ENCODE results near the gene CAPZA1. TPM values are rescaled to one million over a fixed set of nuclear protein-coding genes. Genes with fewer than 3 reads are reported as not detected.
"Not testable (repeated sequence)": the region's sequence is repeated elsewhere in the genome, so short reads cannot be mapped to it uniquely, and the experiment has no call there.

CAPZA1 gene
- total and polyA plus RNA-seq, 7 donors: 14.8 to 73.3 (median 35.0) TPM

GRCh38 chr1:112637254-112638109, 17.9 kb downstream of the CAPZA1 start:
- no peaks in the 10 kb centered on the region for H3K9me3 ChIP-seq
- H3K36me3 ChIP-seq (ENCODE audit: insufficient read depth in 1 of 2, low read depth in 1 of 2): no peaks in the 10 kb centered on the region
- 71 to 89% (median 85%) methylated on average over 4 of the region's 4 CpGs for WGBS, 3 donors
- peak overlapping the region; percentile 33 for H3K27ac ChIP-seq
- DNase-seq (no peak), ATAC-seq (peak in 2 of 4 donors; percentile 53 to 61)
- peaks cover 47% of the 10 kb centered on the region for H3K4me1 ChIP-seq
- H3K27me3 ChIP-seq (ENCODE audit: insufficient read depth in 3 of 3, low read length in 2 of 3): no peaks in the 10 kb centered on the region
- TF ChIP-seq CTCF (IDR thresholded peaks at IDR 0.05): no peak
- no peak overlapping the region for H3K4me3 ChIP-seq
- intact Hi-C loops (cut with DNase I): loop anchor here in 1 of 2 donors (2.0 kb wide), 1 partner anchor 17 kb away; no protein-coding TSS in a partner anchor

- Histone ChIP-seq H3K9me3 (no peaks in the 10 kb centered on the region), H3K4me1 (peaks cover 43% of the 10 kb centered on the region), H3K27ac (peak overlapping the region; percentile 33), H3K27me3 (ENCODE audit: insufficient read depth in 3 of 3, low read length in 2 of 3) (no peaks in the 10 kb centered on the region), H3K4me3 (no peak overlapping the region), H3K36me3 (ENCODE audit: insufficient read depth in 1 of 2, low read depth in 1 of 2) (no peaks in the 10 kb centered on the region)
- 69 to 91% (median 80%) methylated on average over 1 of the region's 1 CpG for WGBS, 3 donors
- DNase-seq (no peak), ATAC-seq (peak in 1 of 4 donors; percentile 34)
- TF ChIP-seq CTCF (IDR thresholded peaks at IDR 0.05): no peak
- intact Hi-C loops (cut with DNase I): loop anchor here in 1 of 2 donors (2.0 kb wide), 1 partner anchor 17 kb away; no protein-coding TSS in a partner anchor
Observed at GRCh38 chr1:112638110-112638428, 18.4 kb downstream of the CAPZA1 start.

- H3K27ac ChIP-seq; DNase-seq; H3K27me3 ChIP-seq (ENCODE audit: insufficient read depth in 3 of 3, low read length in 2 of 3); ATAC-seq; H3K9me3 ChIP-seq; H3K4me3 ChIP-seq; intact Hi-C loops (cut with DNase I): not testable (repeated sequence)
- Histone ChIP-seq H3K36me3 (ENCODE audit: insufficient read depth in 1 of 2, low read depth in 1 of 2) (peaks cover 0 to 11% of the 10 kb centered on the region in 2 donors), H3K4me1 (peaks cover 32% of the 10 kb centered on the region)
- 90 to 94% (median 94%) methylated on average over 21 to 23 of the region's 23 CpGs for WGBS, 3 donors
Observed at GRCh38 chr1:112640437-112640836, 20.8 kb downstream of the CAPZA1 start.

GRCh38 chr1:112643080-112643479, 23.4 kb downstream of the CAPZA1 start:
- DNase-seq (no peak), ATAC-seq (no peak)
- no peak overlapping the region for H3K4me3 ChIP-seq
- WGBS, 3 donors: 85 to 90% (median 87%) methylated on average over 2 of the region's 2 CpGs
- H3K36me3 ChIP-seq (ENCODE audit: insufficient read depth in 1 of 2, low read depth in 1 of 2): peaks cover 0 to 25% of the 10 kb centered on the region in 2 donors
- peaks cover 7% of the 10 kb centered on the region for H3K4me1 ChIP-seq
- H3K27me3 ChIP-seq (ENCODE audit: insufficient read depth in 3 of 3, low read length in 2 of 3): no peaks in the 10 kb centered on the region
- no peak overlapping the region for H3K27ac ChIP-seq
- intact Hi-C loops (cut with DNase I): no loop called here
- no peaks in the 10 kb centered on the region for H3K9me3 ChIP-seq
- TF ChIP-seq CTCF (IDR thresholded peaks at IDR 0.05): no peak

GRCh38 chr1:112646225-112646624, 26.6 kb downstream of the CAPZA1 start:
- TF ChIP-seq CTCF (IDR thresholded peaks at IDR 0.05): no peak
- peaks cover 4% of the 10 kb centered on the region for H3K4me1 ChIP-seq
- intact Hi-C loops (cut with DNase I): no loop called here
- ATAC-seq (no peak), DNase-seq (no peak)
- H3K27me3 ChIP-seq (ENCODE audit: insufficient read depth in 3 of 3, low read length in 2 of 3): no peaks in the 10 kb centered on the region
- WGBS, 3 donors: 96 to 98% (median 98%) methylated on average over 4 of the region's 4 CpGs
- no peaks in the 10 kb centered on the region for H3K9me3 ChIP-seq
- peaks cover 0 to 56% of the 10 kb centered on the region in 2 donors for H3K36me3 ChIP-seq (ENCODE audit: insufficient read depth in 1 of 2, low read depth in 1 of 2)
- H3K27ac ChIP-seq: no peak overlapping the region
- no peak overlapping the region for H3K4me3 ChIP-seq

Measured in psoas muscle (tissue), 8 donors.